ENCODE measurements around the gene SAG.

SAG gene

GRCh38 chr2:233290051-233290845 lies 17.4 kb upstream of the SAG start:
- DNase-seq, result no peak

GRCh38 chr2:233295891-233296290 lies 11.7 kb upstream of the SAG start:
- no peak for DNase-seq

- DNase-seq, result no peak
These were observed 10.5 kb upstream of the SAG start for GRCh38 chr2:233297076-233297475.

- DNase-seq, result no peak
These were observed 7.2 kb upstream of the SAG start for GRCh38 chr2:233300401-233300800.

GRCh38 chr2:233301248-233301647 lies 6.4 kb upstream of the SAG start:
- DNase-seq, result no peak

GRCh38 chr2:233301811-233302210 lies 5.8 kb upstream of the SAG start:
- no peak for DNase-seq

GRCh38 chr2:233303252-233303651 lies 4.4 kb upstream of the SAG start:
- DNase-seq, result no peak

GRCh38 chr2:233311241-233311926 lies 3.8 kb downstream of the SAG start:
- no peak for DNase-seq

- DNase-seq, result no peak
These were observed 5.3 kb downstream of the SAG start for GRCh38 chr2:233312874-233313273.

- DNase-seq, result no peak
These were observed 6.7 kb downstream of the SAG start for GRCh38 chr2:233314180-233314925.

GRCh38 chr2:233317196-233317943 lies 9.8 kb downstream of the SAG start:
- no peak for DNase-seq

- no peak for DNase-seq
These were observed 11.6 kb downstream of the SAG start for GRCh38 chr2:233319256-233319655.

- DNase-seq, result no peak
These were observed 12.9 kb downstream of the SAG start for GRCh38 chr2:233320470-233320869.

GRCh38 chr2:233321166-233321565 lies 13.6 kb downstream of the SAG start:
- DNase-seq, result no peak

GRCh38 chr2:233323851-233324250 lies 16.2 kb downstream of the SAG start:
- no peak for DNase-seq

- DNase-seq, result no peak
These were observed 17.6 kb downstream of the SAG start for GRCh38 chr2:233325256-233325655.

- DNase-seq, result no peak
These were observed 18.2 kb downstream of the SAG start for GRCh38 chr2:233325814-233326213.

- no peak for DNase-seq
These were observed 18.9 kb downstream of the SAG start for GRCh38 chr2:233326500-233326899.

GRCh38 chr2:233328922-233329321 lies 21.3 kb downstream of the SAG start:
- DNase-seq, result no peak

GRCh38 chr2:233329489-233330135 lies 22.0 kb downstream of the SAG start:
- DNase-seq, result no peak

GRCh38 chr2:233331536-233331935 lies 23.9 kb downstream of the SAG start:
- peak; percentile 87 for DNase-seq

GRCh38 chr2:233332125-233332524 lies 24.5 kb downstream of the SAG start:
- DNase-seq, result no peak

GRCh38 chr2:233334915-233335314 lies 27.3 kb downstream of the SAG start:
- no peak for DNase-seq

Measured in OCI-M1 (cell line).